HG02870 (cell line): Measurements from ENCODE around the gene SPAG17.

Source experiments
- ATAC-seq: cut with Tn5 transposase; IDR thresholded peaks from one replicate; pipeline ENCODE4 v1.9.1; 2021; ENCODE audit warnings: mild to moderate bottlenecking, moderate library complexity; ENCODE audit not compliant: unreplicated experiment

Gene SPAG17

DNA sequence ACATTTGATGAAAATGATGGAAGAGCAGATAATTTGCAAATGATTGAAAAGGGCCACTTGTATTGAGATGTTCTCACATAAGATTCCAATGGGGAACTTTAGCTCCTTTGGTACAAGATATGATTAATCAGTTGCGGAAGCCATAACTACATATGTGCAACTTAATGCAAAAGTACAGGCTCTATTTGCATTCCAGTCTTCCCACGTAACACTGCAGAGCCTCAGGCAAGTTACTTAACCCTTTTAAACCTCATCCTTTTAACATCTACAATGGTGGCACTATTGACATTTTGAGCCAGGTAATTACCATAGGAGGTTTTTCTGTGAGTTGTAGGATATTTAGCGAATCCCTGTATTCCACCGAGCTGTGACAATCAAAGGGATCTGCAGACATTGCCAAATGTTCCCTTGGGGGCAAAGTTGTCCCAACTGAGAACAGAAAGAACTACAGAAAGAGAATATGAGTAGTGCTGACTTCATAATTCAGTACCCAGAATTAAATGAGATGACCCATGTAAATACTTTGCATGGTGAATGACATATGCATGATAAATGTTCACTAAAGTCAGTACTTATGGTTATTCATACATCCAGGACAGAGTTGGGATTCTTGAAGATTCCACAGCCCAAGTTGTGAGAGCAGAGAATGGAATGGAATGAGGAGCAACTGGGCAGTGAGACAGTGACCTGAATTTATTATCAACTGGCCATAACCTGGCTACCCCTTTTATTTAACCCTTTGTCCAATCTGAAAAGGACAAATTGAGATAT, 62.6 kb downstream of the SPAG17 start:
- ATAC-seq = no peak

DNA sequence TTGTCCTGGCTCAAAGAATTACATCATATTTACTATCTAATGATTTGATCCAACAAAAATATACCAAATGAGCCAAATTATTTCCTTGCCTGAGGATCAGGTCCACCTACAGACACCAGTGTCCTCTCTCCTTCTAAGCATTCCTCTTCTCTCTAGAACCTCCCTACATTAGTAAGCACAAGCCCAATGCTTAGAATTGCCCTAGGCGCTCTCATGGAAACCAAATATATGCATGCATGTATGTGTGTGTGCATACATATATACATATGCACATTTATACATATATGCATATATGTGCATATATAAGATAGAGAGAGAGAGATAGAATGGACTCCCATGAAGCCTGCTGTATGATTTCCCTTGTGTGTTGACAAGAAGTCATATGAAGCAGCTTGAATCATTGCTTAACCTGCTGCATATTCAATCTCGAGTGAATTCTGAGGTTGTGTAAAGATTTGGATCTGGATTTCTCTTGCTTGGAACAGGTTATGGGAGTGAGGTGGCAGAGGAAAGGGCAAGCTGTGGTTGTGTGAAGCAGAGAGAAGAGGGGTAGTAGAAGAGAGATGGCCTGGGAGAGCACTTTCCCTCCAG, 66.1 kb downstream of the SPAG17 start:
- no peak for ATAC-seq

DNA sequence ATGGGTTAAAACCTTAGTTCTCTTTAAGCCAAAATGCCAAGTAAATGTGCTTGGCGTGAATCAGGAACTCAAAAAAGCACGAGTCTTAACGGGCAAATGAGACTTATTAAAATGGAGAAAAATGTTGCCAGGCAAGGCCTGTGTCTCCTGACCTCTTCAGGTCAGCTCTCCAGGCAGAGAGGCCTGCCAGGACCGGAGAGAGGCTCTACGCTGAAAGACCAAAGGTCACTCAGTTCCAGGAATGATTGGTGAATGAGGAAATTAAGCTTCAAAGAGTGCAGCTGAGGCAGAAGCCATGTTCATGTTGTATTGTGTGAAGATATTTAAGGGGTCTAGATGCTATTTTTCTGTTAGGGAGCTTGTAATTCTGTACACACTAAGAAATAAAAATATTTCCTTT, 66.6 kb downstream of the SPAG17 start:
- ATAC-seq = no peak

DNA sequence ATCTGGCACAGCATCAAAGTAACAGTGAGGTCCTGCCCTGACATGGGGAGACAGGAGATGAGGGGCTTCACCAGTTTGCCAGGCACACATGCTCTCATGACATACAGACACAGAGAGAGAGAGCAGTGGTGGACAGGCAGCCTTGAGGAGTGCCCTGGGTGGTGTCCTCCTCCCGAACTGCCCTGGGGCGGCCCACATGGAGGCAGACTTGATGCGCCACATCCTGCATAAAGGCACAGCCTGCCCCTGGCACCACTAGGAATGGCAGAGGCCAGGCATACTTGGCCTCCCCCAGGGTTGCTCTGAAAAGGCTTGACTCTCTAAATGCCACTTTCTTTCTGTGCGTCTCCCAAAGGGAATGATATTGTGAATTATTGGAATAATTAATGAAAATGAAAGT, 67.5 kb downstream of the SPAG17 start:
- ATAC-seq = no peak

DNA sequence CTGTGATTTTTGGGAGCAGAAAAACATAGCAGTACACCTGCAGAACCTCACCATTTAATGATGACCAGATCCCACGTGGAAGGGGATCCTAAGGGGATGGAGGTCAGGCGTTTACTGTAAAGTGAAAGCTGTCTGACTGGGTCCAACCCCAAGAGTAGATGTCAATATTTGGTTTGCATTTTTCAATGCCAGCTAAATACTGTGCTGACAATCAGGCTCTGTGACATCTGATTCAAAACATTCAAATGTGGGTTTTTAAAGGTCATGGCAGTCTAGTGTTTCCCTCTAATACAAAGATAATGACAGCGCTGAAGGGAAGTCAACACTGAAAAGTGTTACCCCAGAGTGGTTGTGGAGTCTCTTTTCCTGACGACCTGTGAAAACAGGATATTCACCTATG, 68.1 kb downstream of the SPAG17 start:
- no peak for ATAC-seq

DNA sequence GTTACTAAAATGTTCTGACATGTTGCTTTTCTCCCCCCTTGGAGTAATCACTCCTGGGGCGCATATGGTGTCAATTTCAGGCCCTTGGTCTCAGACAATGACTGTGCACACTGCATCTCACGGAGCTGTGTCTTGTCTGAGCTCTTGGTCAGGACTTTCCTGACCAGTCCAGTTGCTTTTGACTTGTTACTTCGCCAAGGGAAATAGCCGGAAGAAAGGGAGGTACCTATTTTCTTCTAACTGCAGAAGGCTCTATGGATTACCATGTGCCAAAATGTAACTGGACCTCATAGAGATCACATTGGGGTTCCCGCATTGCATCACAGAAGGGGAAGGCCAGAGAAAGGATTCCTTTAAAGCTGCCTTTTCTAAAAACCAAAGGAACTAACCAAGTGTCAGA, 68.6 kb downstream of the SPAG17 start:
- ATAC-seq = no peak

DNA sequence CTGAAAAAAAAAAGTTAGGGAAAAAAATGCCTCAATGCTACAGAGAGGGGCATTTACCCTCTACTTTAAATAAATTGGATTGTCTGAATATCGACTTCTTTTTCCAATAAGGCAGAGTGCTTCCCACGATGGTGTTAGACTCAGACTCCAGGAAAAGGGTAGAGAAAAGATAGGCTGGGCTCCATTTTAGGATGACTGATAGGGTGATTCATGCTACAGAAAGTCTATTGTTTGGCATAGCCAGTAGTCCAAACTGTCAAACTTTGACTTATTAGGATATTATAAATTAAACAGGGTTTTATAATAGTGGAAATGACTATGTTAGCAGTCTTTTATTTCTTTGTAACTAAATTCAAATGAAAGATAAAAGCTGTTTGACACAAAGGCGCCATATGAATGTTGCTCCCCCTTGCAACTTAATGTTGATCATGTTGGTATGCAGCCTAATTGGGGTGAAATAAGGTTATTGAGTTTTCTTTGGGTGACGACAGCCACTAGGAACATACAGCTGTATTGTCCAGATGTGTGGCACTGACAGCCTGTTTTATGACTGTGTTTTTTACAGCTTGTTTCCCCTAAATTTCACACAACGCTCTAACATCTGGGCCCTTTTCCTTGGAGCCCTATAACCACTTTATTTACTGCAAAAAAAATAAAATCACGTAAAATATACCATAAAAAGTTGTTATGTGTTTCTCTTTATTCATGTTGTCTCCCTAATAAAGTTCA, 69.3 kb downstream of the SPAG17 start:
- ATAC-seq = no peak

DNA sequence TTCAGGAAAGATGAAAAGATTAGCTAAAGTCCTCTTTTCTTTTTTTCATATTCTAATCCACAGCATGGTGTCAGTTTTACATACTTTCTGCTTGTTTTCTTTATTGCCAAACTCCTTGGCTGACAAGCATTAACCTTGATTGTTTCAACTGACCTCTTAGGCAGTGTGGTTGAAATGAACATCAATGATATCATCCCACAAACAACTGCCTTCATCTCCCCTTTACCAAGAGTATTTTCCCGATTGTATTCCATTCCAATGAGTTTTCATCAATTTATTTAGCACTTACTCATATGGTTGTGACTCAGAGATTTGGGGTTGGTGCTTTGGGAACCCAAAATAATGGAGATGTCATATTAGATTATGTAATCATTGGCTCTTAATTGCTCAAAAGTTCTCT, 71.8 kb downstream of the SPAG17 start:
- ATAC-seq = no peak

DNA sequence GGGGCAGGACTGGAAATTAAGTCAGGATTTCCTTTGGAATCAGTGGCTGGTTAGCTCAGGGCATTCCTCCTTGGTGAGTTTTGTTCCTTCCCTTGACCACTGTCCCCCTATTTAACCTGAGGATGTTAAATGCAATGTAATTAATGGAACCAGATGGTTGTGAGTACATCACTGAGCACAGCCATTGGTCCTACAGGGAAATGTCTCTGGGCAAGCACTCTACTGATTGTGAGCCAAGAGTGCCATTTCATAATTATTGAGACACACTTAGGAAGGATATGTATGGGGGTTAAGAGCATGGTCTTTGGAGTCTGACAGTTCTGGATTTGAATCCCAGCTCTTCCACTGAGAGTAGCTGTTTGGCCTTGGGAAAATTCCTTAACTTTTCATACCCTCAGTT, 74.4 kb downstream of the SPAG17 start:
- ATAC-seq = no peak

DNA sequence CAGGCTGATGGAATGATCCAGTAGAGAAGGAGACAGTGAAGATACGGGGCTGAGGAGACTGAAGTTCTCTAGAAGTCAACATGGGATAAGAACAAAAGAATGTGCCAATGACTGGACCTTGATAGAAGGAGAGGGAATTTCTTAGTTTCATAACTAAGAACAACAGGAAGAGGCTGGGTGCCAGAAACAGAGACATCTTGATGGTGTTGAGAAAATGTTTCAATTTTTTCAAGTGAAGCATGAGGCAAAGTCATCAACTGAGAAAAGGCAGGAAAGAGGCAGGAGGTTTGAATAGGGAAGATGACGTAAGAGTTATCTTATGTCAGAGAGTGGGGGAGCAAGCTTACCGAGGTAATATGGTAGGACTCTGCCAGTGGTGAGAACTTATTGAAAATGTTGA, 80.1 kb downstream of the SPAG17 start:
- ATAC-seq = no peak

DNA sequence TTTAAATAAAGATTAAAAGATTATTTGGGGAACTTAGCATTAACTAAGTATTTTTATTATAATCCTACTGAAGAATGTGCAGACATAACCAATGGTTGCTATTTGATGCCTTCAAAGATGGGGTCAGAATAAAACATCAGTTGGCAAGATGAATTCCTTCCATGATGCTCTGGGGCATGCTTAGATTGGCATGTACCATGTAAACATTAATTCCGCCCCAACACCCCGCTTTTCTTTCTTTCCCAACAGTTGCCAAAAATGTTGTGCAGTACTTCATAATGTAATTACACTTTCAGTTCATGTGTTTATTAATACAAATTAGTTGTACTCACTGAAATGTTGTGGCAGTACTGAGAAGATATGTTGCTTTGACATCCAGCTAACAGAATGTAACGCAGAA, 82.6 kb downstream of the SPAG17 start:
- no peak for ATAC-seq

DNA sequence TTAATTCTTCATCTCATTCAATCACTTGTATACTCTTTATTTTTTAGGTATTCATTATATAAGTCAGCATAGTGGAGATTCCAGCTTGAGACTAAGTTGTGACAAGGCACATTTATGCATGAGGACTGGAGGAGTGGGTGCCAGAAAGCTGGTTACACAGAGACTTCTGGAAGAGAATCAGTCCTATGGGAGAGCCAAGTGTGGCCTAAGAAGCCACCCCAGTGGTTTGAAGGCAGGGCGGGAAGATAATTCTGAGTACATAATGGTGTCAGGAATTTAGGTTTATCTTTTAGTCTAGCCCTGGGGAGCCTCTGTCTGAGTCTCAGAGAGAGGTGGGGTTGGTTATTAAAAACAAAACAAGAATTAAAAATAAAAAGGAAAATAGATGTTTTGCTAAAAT, 83.0 kb downstream of the SPAG17 start:
- ATAC-seq = no peak

DNA sequence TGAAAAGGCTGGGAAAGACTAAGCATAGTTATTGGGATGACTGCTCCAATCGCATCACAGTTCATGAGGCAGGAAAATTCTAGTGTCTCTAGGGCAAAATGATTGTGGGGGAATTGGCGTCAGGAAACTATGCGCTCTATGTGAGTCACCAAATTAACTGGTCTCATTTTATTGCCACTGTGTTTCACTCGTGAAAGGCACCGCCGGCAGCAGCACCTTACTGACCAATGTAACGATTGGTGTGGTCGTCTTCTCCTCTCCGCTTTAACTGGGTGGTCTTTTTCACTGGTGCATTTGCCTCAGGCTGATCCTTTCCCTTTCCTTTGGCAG, 83.5 kb downstream of the SPAG17 start:
- ATAC-seq = no peak

DNA sequence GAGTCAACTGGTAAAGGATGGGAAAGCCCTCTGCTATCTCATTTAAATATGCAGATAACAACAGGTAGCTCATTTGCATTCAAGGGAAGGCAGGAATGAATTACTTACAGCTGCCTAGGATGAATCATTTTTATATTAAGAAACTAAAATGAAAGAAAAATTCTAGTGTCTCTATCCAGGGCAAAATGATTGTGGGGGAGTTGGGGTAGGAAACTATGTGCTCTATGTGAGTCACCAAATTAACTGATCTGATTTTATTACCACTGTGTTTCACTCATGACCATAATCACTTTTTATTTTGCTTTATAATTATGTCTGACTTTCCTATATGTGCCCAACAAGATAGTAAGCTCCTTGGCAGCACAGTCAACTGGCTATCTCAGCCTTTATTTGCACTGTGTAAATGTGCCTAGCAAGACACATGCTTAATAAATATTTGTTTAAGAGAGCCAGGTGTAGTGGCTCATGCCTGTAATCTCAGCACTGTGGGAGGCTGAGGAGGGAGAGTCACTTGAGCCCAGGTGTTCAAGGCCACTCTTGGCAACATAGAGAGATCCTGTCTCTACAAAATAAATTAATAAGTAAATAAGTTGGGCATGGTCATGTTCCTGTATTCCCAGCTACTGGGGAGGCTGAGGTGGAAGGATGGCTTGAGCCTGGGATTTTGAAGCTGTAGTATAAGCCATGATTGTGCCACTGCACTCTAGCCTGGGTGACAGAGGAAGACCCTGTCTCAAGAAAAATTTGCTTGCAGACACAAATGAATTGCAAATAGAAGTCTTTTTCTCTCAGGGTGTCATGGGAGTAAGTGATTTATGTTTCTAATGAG, 84.1 kb downstream of the SPAG17 start:
- ATAC-seq = no peak

DNA sequence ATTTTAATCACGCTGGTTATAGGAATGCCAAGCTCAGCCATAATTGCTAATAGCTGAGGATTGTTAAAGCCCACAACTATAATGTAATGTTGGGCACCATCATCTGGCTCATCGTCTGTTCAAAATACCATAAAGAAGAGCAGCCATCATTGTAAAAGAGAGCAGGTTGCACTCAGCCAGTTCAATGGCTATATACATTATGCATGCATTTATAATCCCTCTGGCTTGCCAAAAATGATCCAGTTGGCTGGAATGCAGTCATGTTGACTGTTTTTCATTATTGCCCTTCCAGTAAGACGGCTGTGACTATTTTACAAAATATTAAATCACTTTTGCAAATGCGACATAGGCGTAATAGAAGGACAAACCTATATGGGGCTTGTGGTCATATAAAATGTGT, 85.3 kb downstream of the SPAG17 start:
- ATAC-seq = no peak

DNA sequence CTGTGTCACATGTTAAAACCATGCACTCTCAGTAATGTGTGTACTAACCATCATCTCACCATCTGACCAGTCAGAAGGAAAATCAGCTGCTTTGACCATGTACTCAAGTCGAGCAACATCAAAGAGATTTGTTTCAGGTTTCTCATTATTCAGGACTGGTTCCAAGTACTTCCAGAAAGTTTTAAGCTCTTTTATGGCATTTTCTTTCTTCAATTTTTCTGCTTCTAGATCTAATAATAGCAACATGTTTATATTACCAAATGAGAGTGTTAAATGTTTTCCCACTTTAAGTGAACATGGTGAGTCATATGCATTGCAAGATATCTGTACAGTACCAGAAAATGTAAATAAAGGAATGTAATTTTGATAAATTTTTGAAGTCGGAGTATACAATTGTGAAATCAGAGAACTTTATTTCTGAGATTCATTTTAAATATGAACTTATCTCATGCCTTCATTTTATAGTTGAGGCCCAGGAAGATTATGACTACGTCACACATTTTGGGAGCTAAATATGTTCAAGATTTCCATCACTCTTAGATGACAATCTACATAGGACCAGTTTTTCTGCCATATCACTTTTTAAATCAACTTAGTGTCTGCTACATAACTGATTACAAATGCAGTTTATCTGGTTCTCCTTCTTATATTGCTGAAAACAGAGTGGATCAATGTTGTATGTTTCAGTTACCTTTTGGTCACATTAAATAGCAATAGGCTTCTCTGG, 87.2 kb downstream of the SPAG17 start:
- ATAC-seq = no peak

DNA sequence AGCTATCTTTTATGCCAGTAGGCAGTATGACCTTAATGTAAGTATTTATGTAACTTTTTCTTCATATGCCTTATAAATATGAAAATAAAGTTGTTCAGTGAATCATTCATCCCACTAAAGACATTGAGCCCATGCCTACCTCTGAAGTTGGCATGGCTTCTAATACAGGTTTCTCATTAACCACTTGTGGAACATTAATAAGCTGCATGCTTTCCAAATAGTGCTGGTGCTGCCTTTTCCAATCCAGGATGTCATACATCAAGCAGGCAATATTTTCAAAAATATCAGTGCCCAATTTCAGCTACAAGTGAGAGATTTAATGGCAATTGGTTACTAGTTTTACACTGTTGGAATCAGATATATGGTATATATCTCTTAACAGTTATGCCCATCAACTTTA, 92.0 kb downstream of the SPAG17 start:
- ATAC-seq = no peak

DNA sequence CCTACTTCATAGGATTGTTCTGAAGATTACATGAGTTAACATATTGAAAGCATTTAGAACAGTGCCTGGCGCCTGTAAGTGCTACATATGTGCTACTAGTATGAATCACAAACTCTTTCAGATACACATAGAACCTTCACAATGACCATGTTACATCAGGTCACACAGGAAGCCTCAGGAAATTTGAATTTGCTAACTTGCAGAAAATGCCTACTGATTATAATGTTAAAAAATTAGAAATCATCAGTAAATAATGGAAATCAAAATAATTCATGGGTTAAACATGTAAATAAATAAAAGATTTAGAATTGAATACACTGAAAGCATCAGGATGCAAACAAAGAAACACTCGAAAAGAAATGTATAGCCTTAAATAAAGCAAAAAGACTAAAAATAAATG, 94.9 kb downstream of the SPAG17 start:
- ATAC-seq = no peak

DNA sequence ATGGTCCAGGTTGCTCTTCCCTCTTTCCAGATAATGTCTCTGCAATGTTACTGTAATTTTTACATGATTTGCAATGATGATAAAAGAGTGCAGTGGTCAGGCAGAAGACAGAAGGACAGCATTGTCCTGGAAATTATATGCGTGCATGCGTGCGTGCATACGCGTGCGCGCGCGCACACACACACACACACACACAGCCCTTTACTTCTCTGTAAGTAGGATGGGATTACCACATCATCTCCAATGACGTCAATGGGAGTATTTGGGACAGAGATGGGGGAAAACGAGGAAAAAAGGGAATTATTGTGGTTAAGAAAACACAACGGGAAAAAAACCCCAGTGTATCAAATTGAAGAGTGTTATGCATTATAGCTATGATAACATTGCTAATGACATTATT, 99.7 kb downstream of the SPAG17 start:
- ATAC-seq = no peak

DNA sequence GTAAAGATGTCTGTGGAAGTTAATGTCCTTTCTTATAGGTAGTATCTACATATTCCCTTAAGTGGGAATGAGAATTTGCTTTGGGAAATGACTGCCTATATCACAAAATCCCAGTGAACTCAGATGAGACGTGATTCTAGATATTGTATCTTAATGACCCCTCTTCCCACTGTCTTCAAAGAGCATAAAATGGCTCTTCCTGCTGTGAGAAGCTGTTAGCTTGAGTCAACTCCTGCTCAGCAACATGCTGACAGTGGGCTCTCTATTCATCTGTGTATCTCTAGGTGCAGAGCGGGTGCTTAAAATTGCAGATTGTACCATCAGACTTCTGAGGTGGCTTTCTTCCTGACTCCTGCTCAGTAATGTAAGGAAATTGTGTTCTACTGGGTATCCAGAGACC, 100.6 kb downstream of the SPAG17 start:
- no peak for ATAC-seq

DNA sequence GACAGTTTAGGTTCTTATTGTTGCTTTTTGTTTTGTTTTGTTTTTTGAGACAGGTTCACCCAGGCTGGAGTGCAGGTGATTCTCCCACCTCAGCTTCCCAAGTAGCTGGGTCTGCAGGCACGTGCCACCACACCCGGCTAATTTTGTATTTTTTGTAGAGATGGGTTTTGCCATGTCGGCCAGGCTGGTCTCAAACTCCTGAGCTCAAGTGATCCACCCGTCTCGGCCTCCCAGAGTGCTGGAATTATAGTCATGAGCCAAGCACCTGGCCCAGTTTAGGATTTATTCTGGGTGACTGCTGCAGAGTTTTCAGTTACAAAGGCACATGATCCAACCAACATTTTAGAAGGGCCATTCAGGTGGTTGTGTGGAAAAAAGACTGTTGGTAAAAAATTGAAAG, 102.0 kb downstream of the SPAG17 start:
- no peak for ATAC-seq
